Measurements from ENCODE around the gene GDF7. TPM values are rescaled to one million over a fixed set of nuclear protein-coding genes. Genes with fewer than 3 reads are reported as not detected.

Gene GDF7
- total and polyA plus RNA-seq, 2 donors from 2014 or later: 1.8 to 12.5 TPM

DNA sequence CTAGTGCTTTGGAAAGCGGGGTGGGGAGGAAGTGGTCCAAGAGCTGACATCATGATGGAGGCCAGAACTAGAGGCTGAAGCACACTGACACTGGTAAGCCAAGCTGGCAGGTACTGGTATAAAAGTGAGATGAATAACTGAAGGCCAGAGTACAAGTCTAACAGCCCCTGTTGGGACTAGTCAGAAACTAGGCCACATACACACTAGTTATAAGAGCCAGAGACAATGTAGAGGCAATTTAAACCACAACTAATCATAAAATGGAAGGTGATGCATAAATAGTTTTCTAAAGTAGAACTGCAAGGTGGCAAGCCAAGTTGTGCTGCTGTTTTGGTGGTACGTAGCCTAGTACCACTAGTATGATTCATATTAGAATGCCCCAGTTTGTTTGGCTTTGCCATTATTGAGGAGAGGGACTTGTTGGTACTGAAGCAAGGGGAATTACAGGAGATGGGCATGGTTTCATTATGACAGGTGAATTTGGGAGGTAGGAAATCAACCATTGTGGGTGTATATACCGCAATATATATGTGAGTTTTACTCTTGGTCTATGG, 57.6 kb downstream of the GDF7 start:
- FAIRE-seq: no peak
- H3K4me1 ChIP-seq (ENCODE audit: control insufficient read depth in 2 of 3, insufficient read depth in 2 of 3, low read depth in 1 of 3, low read length in 3 of 3): peaks cover 0 to 6% (median 5%) of the 10 kb centered on the region in 3 donors

GRCh38 chr2:20725782-20726181, 58.8 kb downstream of the GDF7 start:
- Histone ChIP-seq H3K9me3 (ENCODE audit: control insufficient read depth in 2 of 3, insufficient read depth in 1 of 3, low read length in 3 of 3) (no peaks in the 10 kb centered on the region), H3K27ac (ENCODE audit: low read depth in 2 of 2, low read length in 2 of 2) (no peak overlapping the region), H3K27me3 (ENCODE audit: control insufficient read depth, insufficient read depth, low read length) (no peaks in the 10 kb centered on the region), H3K36me3 (ENCODE audit: control insufficient read depth in 2 of 3, insufficient read depth in 3 of 3, low read length in 3 of 3) (peaks cover 0 to 2% (median 0%) of the 10 kb centered on the region in 3 donors), H3K9ac (ENCODE audit: low read length in 3 of 3) (no peak overlapping the region), H3K4me3 (ENCODE audit: low read length in 3 of 3) (no peak overlapping the region), H3K4me1 (ENCODE audit: control insufficient read depth in 2 of 3, insufficient read depth in 2 of 3, low read depth in 1 of 3, low read length in 3 of 3) (peaks cover 0 to 6% (median 5%) of the 10 kb centered on the region in 3 donors)
- FAIRE-seq: no peak
- intact Hi-C loops (cut with DNase I): no loop called here
- TF ChIP-seq CTCF (IDR thresholded peaks at IDR 0.05; ENCODE audit: borderline replicate concordance, extremely low read depth, insufficient read depth): no peak
- no peak for DNase-seq

More for the DNA sequence above, 57.6 kb downstream of the GDF7 start:
- H3K4me3 ChIP-seq (ENCODE audit: low read length in 3 of 3): no peak overlapping the region
- H3K27ac ChIP-seq (ENCODE audit: low read depth in 2 of 2, low read length in 2 of 2): no peak overlapping the region
- intact Hi-C loops (cut with DNase I): no loop called here
- no peak overlapping the region for H3K9ac ChIP-seq (ENCODE audit: low read length in 3 of 3)
- no peak for DNase-seq
- no peaks in the 10 kb centered on the region for H3K27me3 ChIP-seq (ENCODE audit: control insufficient read depth, insufficient read depth, low read length)
- TF ChIP-seq CTCF (IDR thresholded peaks at IDR 0.05; ENCODE audit: borderline replicate concordance, extremely low read depth, insufficient read depth): no peak
- no peaks in the 10 kb centered on the region for H3K9me3 ChIP-seq (ENCODE audit: control insufficient read depth in 2 of 3, insufficient read depth in 1 of 3, low read length in 3 of 3)
- H3K36me3 ChIP-seq (ENCODE audit: control insufficient read depth in 2 of 3, insufficient read depth in 3 of 3, low read length in 3 of 3): peaks cover 0 to 2% (median 0%) of the 10 kb centered on the region in 3 donors

DNA sequence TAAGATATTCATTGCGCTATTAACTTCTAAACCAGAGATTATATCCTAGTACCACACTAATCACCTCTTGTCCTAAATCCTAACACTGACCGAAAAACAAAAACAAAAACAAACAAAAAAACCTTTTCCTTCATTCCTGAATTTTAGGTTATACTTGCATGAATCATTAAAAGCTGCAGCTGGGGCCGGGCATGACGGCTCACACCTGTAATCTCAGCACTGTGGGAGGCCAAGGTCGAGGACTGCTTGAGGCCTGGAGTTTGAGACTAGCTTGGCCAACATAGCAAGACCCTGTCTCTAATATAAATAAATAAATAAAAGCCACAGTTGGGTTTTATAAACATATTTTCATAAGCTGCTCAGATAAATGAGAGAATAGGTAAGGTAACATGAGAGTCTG, 60.0 kb downstream of the GDF7 start:
- Histone ChIP-seq H3K27ac (ENCODE audit: low read depth in 2 of 2, low read length in 2 of 2) (no peak overlapping the region), H3K9ac (ENCODE audit: low read length in 3 of 3) (no peak overlapping the region), H3K4me3 (ENCODE audit: low read length in 3 of 3) (no peak overlapping the region), H3K36me3 (ENCODE audit: control insufficient read depth in 2 of 3, insufficient read depth in 3 of 3, low read length in 3 of 3) (peaks cover 0 to 2% (median 0%) of the 10 kb centered on the region in 3 donors), H3K27me3 (ENCODE audit: control insufficient read depth, insufficient read depth, low read length) (no peaks in the 10 kb centered on the region), H3K4me1 (ENCODE audit: control insufficient read depth in 2 of 3, insufficient read depth in 2 of 3, low read depth in 1 of 3, low read length in 3 of 3) (peaks cover 0 to 6% (median 5%) of the 10 kb centered on the region in 3 donors), H3K9me3 (ENCODE audit: control insufficient read depth in 2 of 3, insufficient read depth in 1 of 3, low read length in 3 of 3) (no peaks in the 10 kb centered on the region)
- DNase-seq: no peak
- no peak for FAIRE-seq
- no peak for TF ChIP-seq CTCF (IDR thresholded peaks at IDR 0.05; ENCODE audit: borderline replicate concordance, extremely low read depth, insufficient read depth)
- intact Hi-C loops (cut with DNase I): no loop called here

Measured in kidney (tissue), 14 donors.